Measurements from ENCODE around the gene GIGYF2.

- no peak for TF ChIP-seq POLR2A (IDR thresholded peaks at IDR 0.05)
- TF ChIP-seq CTCF (IDR thresholded peaks at IDR 0.05): no peak
These were observed 94.4 kb downstream of the GIGYF2 start for GRCh38 chr2:232791518-232791917.
